HL-60 (cell line): ENCODE results near the gene DEXI.

ENCODE experiments used
- GABPA ChIP-seq: IDR thresholded peaks from 2 replicates; pipeline ENCODE4 v1.6.1; 2012; ENCODE audit warnings: low read depth
- POLR2AphosphoS5 ChIP-seq: IDR thresholded peaks from 2 replicates; pipeline ENCODE4 v1.6.1; 2012; ENCODE audit warnings: low read depth
- TF ChIP-seq, protein P1 (sequence below): IDR thresholded peaks from one replicate; pipeline ENCODE4 v1.5.1; 2011; ENCODE audit warnings: low read length, control low read depth, inconsistent platforms; ENCODE audit not compliant: insufficient read depth
- TF ChIP-seq, protein P2 (sequence below): IDR thresholded peaks from 2 replicates; pipeline ENCODE4 v1.6.1; 2012; ENCODE audit warnings: low read depth; ENCODE audit not compliant: insufficient replicate concordance

DNA sequence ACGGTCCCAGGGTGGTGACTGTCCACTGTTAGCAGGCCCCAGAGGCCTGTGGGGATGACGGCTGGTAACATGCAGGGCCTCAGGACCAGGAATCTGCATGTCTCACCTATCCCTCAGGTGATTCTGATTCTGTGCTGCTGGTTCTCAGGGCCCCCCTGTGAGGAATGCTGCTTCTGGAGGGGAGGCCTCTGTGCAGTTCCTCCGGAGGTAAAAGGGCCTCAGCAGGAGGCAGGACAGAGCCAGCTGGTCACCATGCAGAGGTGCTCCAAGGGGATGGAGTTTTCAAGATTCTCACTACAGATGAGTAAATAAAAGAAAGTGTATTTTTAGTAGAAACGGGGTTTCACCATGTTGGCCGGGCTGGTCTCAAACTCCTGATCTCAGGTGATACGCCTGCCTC lies 35.9 kb upstream of the DEXI start:
- TF ChIP-seq, protein P1, sequence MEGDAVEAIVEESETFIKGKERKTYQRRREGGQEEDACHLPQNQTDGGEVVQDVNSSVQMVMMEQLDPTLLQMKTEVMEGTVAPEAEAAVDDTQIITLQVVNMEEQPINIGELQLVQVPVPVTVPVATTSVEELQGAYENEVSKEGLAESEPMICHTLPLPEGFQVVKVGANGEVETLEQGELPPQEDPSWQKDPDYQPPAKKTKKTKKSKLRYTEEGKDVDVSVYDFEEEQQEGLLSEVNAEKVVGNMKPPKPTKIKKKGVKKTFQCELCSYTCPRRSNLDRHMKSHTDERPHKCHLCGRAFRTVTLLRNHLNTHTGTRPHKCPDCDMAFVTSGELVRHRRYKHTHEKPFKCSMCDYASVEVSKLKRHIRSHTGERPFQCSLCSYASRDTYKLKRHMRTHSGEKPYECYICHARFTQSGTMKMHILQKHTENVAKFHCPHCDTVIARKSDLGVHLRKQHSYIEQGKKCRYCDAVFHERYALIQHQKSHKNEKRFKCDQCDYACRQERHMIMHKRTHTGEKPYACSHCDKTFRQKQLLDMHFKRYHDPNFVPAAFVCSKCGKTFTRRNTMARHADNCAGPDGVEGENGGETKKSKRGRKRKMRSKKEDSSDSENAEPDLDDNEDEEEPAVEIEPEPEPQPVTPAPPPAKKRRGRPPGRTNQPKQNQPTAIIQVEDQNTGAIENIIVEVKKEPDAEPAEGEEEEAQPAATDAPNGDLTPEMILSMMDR = no peak
- TF ChIP-seq GABPA (no peak), POLR2AphosphoS5 (no peak)
- TF ChIP-seq, protein P2, sequence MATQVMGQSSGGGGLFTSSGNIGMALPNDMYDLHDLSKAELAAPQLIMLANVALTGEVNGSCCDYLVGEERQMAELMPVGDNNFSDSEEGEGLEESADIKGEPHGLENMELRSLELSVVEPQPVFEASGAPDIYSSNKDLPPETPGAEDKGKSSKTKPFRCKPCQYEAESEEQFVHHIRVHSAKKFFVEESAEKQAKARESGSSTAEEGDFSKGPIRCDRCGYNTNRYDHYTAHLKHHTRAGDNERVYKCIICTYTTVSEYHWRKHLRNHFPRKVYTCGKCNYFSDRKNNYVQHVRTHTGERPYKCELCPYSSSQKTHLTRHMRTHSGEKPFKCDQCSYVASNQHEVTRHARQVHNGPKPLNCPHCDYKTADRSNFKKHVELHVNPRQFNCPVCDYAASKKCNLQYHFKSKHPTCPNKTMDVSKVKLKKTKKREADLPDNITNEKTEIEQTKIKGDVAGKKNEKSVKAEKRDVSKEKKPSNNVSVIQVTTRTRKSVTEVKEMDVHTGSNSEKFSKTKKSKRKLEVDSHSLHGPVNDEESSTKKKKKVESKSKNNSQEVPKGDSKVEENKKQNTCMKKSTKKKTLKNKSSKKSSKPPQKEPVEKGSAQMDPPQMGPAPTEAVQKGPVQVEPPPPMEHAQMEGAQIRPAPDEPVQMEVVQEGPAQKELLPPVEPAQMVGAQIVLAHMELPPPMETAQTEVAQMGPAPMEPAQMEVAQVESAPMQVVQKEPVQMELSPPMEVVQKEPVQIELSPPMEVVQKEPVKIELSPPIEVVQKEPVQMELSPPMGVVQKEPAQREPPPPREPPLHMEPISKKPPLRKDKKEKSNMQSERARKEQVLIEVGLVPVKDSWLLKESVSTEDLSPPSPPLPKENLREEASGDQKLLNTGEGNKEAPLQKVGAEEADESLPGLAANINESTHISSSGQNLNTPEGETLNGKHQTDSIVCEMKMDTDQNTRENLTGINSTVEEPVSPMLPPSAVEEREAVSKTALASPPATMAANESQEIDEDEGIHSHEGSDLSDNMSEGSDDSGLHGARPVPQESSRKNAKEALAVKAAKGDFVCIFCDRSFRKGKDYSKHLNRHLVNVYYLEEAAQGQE = no peak
